NCI-H2107 (cell line): ENCODE results near the gene SRPK2.
"Not testable (repeated sequence)": the region's sequence is repeated elsewhere in the genome, so short reads cannot be mapped to it uniquely, and the experiment has no call there.

Source experiments
- DNase-seq: peaks from one replicate; lab custom pipeline; 2025; lab: John Stamatoyannopoulos, UW

The SRPK2 gene

GRCh38 chr7:105304040-105304895 lies 84.5 kb downstream of the SRPK2 start:
- no peak for DNase-seq

- not testable (repeated sequence) for DNase-seq
These were observed 88.1 kb downstream of the SRPK2 start for GRCh38 chr7:105300587-105300986.

GRCh38 chr7:105298439-105298894 lies 90.3 kb downstream of the SRPK2 start:
- no peak for DNase-seq

GRCh38 chr7:105297985-105298384 lies 90.7 kb downstream of the SRPK2 start:
- no peak for DNase-seq

- no peak for DNase-seq
These were observed 91.4 kb downstream of the SRPK2 start for GRCh38 chr7:105297309-105297708.

- DNase-seq, result no peak
These were observed 92.2 kb downstream of the SRPK2 start for GRCh38 chr7:105296491-105296890.

GRCh38 chr7:105295596-105296352 lies 92.9 kb downstream of the SRPK2 start:
- DNase-seq, result no peak

- not testable (repeated sequence) for DNase-seq
These were observed 94.2 kb downstream of the SRPK2 start for GRCh38 chr7:105294482-105294881.

GRCh38 chr7:105289704-105290103 lies 99.0 kb downstream of the SRPK2 start:
- no peak for DNase-seq

- no peak for DNase-seq
These were observed 102.3 kb downstream of the SRPK2 start for GRCh38 chr7:105286441-105286840.

- no peak for DNase-seq
These were observed 103.4 kb downstream of the SRPK2 start for GRCh38 chr7:105285118-105285874.

GRCh38 chr7:105284014-105284413 lies 104.7 kb downstream of the SRPK2 start:
- DNase-seq, result no peak

- DNase-seq, result no peak
These were observed 106.8 kb downstream of the SRPK2 start for GRCh38 chr7:105281966-105282365.

GRCh38 chr7:105279688-105280007 lies 109.1 kb downstream of the SRPK2 start:
- no peak for DNase-seq

GRCh38 chr7:105278973-105279687 lies 109.6 kb downstream of the SRPK2 start:
- no peak for DNase-seq

GRCh38 chr7:105278565-105278964 lies 110.2 kb downstream of the SRPK2 start:
- DNase-seq, result no peak

- DNase-seq, result no peak
These were observed 111.4 kb downstream of the SRPK2 start for GRCh38 chr7:105277341-105277740.

- no peak for DNase-seq
These were observed 118.6 kb downstream of the SRPK2 start for GRCh38 chr7:105270117-105270516.

- DNase-seq, result no peak
These were observed 119.3 kb downstream of the SRPK2 start for GRCh38 chr7:105269397-105269796.

GRCh38 chr7:105268511-105269392 lies 120.0 kb downstream of the SRPK2 start:
- no peak for DNase-seq

- DNase-seq, result no peak
These were observed 120.7 kb downstream of the SRPK2 start for GRCh38 chr7:105268056-105268455.
